GM12864 (cell line): ENCODE measurements around the gene RPL28.

Experiments
- DNase-seq: peaks from one replicate; pipeline ENCODE4 v3.0.0-alpha.2; 2011; ENCODE audit warnings: low read depth
- H3K4me3 ChIP-seq: 2 replicates; pipeline ENCODE4 v1.5.1; 2011; ENCODE audit warnings: mild to moderate bottlenecking, low read depth, low read length, control low read depth
- TF ChIP-seq, protein P1 (sequence below): IDR thresholded peaks from 2 replicates; pipeline ENCODE4 v1.5.1; 2011; ENCODE audit warnings: low read depth, mild to moderate bottlenecking, moderate library complexity, low read length, control low read depth, inconsistent platforms; ENCODE audit errors: missing control alignments

The RPL28 gene

DNA sequence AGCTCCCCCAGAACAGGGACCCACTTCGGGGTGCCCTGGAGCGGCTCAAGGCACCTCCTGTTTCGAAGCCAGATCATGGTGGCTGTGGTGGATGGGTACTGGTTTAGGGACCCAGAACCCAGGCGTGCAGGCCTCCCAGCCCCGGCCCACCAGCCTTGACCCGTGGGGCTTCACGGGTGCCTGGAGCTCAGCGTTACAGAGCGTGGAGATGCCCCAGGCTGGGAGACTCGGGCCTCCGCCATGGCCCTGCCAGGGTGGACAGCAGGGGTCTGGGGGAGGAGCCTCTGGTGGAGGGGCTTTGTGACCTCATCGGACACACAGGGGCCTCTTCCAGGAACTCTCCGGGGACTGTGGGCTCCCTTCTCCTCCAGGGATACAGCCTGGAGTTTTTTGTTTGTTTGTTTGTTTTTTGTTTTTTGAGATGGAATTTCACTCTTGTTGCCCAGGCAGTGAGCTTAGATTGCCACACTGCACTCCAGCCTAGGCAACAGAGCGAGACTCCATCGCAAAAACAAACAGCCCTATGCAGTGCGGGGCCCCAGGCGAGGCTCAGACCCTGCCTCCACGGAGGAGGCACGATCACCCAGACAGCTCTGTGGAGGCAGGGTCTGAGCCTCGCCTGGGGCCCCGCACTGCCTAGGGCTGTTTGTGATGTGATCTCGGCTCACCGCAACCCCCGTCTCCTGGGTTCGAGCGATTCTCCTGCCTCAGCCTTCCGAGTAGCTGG is 22.6 kb upstream of the RPL28 start, which contains the start of gene GARIN5B:
Gene GARIN5B, minus strand, starts transcription at position 271 of the 727 bp plus-strand sequence. Its CDS starts 194 bp downstream, at position 77.
- DNase-seq: no peak
- H3K4me3 ChIP-seq: no peak within 1 kb of the TSS
- TF ChIP-seq, protein P1, sequence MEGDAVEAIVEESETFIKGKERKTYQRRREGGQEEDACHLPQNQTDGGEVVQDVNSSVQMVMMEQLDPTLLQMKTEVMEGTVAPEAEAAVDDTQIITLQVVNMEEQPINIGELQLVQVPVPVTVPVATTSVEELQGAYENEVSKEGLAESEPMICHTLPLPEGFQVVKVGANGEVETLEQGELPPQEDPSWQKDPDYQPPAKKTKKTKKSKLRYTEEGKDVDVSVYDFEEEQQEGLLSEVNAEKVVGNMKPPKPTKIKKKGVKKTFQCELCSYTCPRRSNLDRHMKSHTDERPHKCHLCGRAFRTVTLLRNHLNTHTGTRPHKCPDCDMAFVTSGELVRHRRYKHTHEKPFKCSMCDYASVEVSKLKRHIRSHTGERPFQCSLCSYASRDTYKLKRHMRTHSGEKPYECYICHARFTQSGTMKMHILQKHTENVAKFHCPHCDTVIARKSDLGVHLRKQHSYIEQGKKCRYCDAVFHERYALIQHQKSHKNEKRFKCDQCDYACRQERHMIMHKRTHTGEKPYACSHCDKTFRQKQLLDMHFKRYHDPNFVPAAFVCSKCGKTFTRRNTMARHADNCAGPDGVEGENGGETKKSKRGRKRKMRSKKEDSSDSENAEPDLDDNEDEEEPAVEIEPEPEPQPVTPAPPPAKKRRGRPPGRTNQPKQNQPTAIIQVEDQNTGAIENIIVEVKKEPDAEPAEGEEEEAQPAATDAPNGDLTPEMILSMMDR: no peak

GRCh38 chr19:55365245-55365644 is 20.5 kb upstream of the RPL28 start:
- DNase-seq: no peak
- TF ChIP-seq, protein P1: no peak
- H3K4me3 ChIP-seq: no peak overlapping the region

- no peak overlapping the region for H3K4me3 ChIP-seq
- no peak for DNase-seq
- TF ChIP-seq, protein P1: no peak
Observed at GRCh38 chr19:55365964-55366363, 19.8 kb upstream of the RPL28 start.

- TF ChIP-seq, protein P1: no peak
- H3K4me3 ChIP-seq: no peak overlapping the region
- no peak for DNase-seq
Observed at GRCh38 chr19:55366790-55367189, 18.9 kb upstream of the RPL28 start.

DNA sequence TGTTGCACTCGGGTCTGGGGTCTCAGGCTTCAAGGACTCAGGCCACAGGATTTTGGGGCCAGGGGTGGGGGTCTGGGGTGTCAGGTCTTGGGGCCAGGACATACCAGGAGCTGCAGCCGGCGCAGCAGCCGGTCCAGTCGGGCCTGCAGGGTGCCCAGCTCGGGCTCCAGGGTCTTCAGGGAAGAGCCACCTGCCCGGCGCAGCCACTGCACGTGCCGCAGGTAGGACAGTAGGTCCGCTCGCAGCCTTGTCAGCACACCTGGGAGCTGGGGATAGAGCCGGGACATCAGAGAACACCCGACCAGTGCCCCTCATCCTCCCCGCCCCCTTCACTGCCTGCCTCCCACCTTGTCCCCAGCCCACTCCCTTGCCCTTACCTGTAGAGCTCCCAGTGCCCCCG is 17.6 kb upstream of the RPL28 start:
- TF ChIP-seq, protein P1: no peak
- no peak for DNase-seq
- no peak overlapping the region for H3K4me3 ChIP-seq

DNA sequence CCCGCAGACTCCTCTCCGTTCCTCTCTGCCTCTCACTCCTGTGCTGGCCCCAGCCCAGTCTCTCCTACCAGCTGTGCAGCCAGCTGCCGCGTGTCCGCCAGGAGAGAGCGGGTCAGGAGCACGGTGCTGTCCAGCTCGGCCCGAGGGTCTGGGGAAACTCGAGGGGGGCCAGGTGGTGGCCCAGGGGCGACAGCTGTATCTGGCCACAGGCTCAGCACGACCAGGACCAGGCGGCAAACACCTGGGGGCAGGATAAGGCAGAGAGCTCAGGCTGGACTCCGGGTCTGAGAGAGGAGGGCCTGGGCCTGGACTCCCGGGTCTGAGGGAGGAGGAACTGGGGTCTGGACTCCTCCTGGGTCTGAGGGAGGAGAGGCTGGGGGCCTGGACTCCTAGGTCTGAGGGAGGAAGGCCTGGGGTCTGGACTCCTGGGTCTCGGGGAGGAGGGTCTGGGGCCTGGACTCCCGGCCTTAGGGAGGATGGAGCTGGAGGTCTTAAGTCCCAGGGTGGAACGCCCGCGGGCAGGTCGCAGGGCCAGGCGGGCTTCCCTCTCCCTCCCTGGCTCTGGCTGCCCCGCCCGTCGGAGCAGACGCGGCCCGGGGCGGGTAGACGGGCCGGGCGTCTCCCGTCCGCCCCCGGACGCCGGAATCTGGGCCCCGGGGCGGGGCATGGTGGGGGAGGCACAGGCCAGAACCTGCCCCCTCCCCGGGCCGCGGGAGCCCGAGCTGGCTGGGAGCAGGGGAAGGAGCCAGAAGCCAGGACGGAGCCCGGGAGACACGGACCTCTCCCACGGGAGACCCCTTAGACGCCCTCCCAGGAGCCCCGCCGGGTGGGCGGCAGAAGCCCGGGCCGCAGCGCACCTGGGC is 16.8 kb upstream of the RPL28 start:
- TF ChIP-seq, protein P1: no peak
- no peak for DNase-seq
- no peak overlapping the region for H3K4me3 ChIP-seq
